PC-9 (cell line): ENCODE data around the gene SUSD1.

Experiments
- EZH2 ChIP-seq: fragments of 200-600 bp; sonication (generic); IDR thresholded peaks from 2 replicates; pipeline ENCODE4 v1.8.0; 2017; ENCODE audit warnings: antibody characterized with exemption, low read depth
- TF ChIP-seq, protein P1 (sequence below): fragments of 200-600 bp; sonication (generic); conservative IDR thresholded peaks from 2 replicates; pipeline ENCODE4 v1.6.1; 2017; ENCODE audit warnings: mixed run types, antibody characterized with exemption, mild to moderate bottlenecking, moderate library complexity

GRCh38 chr9:112176524-112176923 is 1.4 kb upstream of the SUSD1 start:
- TF ChIP-seq, protein P1, sequence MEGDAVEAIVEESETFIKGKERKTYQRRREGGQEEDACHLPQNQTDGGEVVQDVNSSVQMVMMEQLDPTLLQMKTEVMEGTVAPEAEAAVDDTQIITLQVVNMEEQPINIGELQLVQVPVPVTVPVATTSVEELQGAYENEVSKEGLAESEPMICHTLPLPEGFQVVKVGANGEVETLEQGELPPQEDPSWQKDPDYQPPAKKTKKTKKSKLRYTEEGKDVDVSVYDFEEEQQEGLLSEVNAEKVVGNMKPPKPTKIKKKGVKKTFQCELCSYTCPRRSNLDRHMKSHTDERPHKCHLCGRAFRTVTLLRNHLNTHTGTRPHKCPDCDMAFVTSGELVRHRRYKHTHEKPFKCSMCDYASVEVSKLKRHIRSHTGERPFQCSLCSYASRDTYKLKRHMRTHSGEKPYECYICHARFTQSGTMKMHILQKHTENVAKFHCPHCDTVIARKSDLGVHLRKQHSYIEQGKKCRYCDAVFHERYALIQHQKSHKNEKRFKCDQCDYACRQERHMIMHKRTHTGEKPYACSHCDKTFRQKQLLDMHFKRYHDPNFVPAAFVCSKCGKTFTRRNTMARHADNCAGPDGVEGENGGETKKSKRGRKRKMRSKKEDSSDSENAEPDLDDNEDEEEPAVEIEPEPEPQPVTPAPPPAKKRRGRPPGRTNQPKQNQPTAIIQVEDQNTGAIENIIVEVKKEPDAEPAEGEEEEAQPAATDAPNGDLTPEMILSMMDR: no peak
- no peak for TF ChIP-seq EZH2
